ENCODE data around the gene ACTG2.

The ACTG2 gene

GRCh38 chr2:73904952-73905351 is 12.1 kb downstream of the ACTG2 start:
- Histone ChIP-seq H3K36me3 (ENCODE audit: control insufficient read depth, insufficient read depth, low read length) (no peaks in the 10 kb centered on the region), H3K4me3 (ENCODE audit: low read depth, low read length) (no peak overlapping the region), H3K27ac (ENCODE audit: low read depth, low read length) (no peak overlapping the region), H3K27me3 (ENCODE audit: control insufficient read depth, insufficient read depth, low read length) (no peaks in the 10 kb centered on the region), H3K9me3 (ENCODE audit: control insufficient read depth, insufficient read depth, low read depth, low read length) (no peaks in the 10 kb centered on the region), H3K9ac (ENCODE audit: low read length) (no peak overlapping the region), H3K4me1 (ENCODE audit: control insufficient read depth, insufficient read depth, low read length) (peaks cover 3% of the 10 kb centered on the region; the same call in 1 of the 2 replicates)

- H3K9ac ChIP-seq (ENCODE audit: low read length), result no peak overlapping the region
- H3K4me1 ChIP-seq (ENCODE audit: control insufficient read depth, insufficient read depth, low read length), result peaks cover 3% of the 10 kb centered on the region; the same call in 1 of the 2 replicates
- H3K27me3 ChIP-seq (ENCODE audit: control insufficient read depth, insufficient read depth, low read length), result no peaks in the 10 kb centered on the region
- no peak overlapping the region for H3K4me3 ChIP-seq (ENCODE audit: low read depth, low read length)
- H3K36me3 ChIP-seq (ENCODE audit: control insufficient read depth, insufficient read depth, low read length), result no peaks in the 10 kb centered on the region
- no peak overlapping the region for H3K27ac ChIP-seq (ENCODE audit: low read depth, low read length)
- H3K9me3 ChIP-seq (ENCODE audit: control insufficient read depth, insufficient read depth, low read depth, low read length), result no peaks in the 10 kb centered on the region
Observed at GRCh38 chr2:73906847-73907505, 14.2 kb downstream of the ACTG2 start.

GRCh38 chr2:73907840-73908452 is 15.1 kb downstream of the ACTG2 start:
- no peak overlapping the region for H3K27ac ChIP-seq (ENCODE audit: low read depth, low read length)
- peaks cover 3% of the 10 kb centered on the region; the same call in 1 of the 2 replicates for H3K4me1 ChIP-seq (ENCODE audit: control insufficient read depth, insufficient read depth, low read length)
- no peak overlapping the region for H3K4me3 ChIP-seq (ENCODE audit: low read depth, low read length)
- no peak overlapping the region for H3K9ac ChIP-seq (ENCODE audit: low read length)
- no peaks in the 10 kb centered on the region for H3K36me3 ChIP-seq (ENCODE audit: control insufficient read depth, insufficient read depth, low read length)
- H3K9me3 ChIP-seq (ENCODE audit: control insufficient read depth, insufficient read depth, low read depth, low read length), result no peaks in the 10 kb centered on the region
- H3K27me3 ChIP-seq (ENCODE audit: control insufficient read depth, insufficient read depth, low read length), result no peaks in the 10 kb centered on the region

- H3K27ac ChIP-seq (ENCODE audit: low read depth, low read length), result no peak overlapping the region
- peaks cover 3% of the 10 kb centered on the region; the same call in 1 of the 2 replicates for H3K4me1 ChIP-seq (ENCODE audit: control insufficient read depth, insufficient read depth, low read length)
- H3K36me3 ChIP-seq (ENCODE audit: control insufficient read depth, insufficient read depth, low read length), result no peaks in the 10 kb centered on the region
- no peaks in the 10 kb centered on the region for H3K27me3 ChIP-seq (ENCODE audit: control insufficient read depth, insufficient read depth, low read length)
- no peak overlapping the region for H3K4me3 ChIP-seq (ENCODE audit: low read depth, low read length)
- no peak overlapping the region for H3K9ac ChIP-seq (ENCODE audit: low read length)
- no peaks in the 10 kb centered on the region for H3K9me3 ChIP-seq (ENCODE audit: control insufficient read depth, insufficient read depth, low read depth, low read length)
Observed at GRCh38 chr2:73908689-73909652, 16.2 kb downstream of the ACTG2 start.

- H3K4me1 ChIP-seq (ENCODE audit: control insufficient read depth, insufficient read depth, low read length), result peaks cover 3% of the 10 kb centered on the region; the same call in 1 of the 2 replicates
- no peaks in the 10 kb centered on the region for H3K9me3 ChIP-seq (ENCODE audit: control insufficient read depth, insufficient read depth, low read depth, low read length)
- H3K4me3 ChIP-seq (ENCODE audit: low read depth, low read length), result no peak overlapping the region
- H3K9ac ChIP-seq (ENCODE audit: low read length), result no peak overlapping the region
- no peaks in the 10 kb centered on the region for H3K36me3 ChIP-seq (ENCODE audit: control insufficient read depth, insufficient read depth, low read length)
- H3K27me3 ChIP-seq (ENCODE audit: control insufficient read depth, insufficient read depth, low read length), result no peaks in the 10 kb centered on the region
- H3K27ac ChIP-seq (ENCODE audit: low read depth, low read length), result no peak overlapping the region
Observed at GRCh38 chr2:73910873-73911547, 18.2 kb downstream of the ACTG2 start.

GRCh38 chr2:73911548-73912208 is 18.9 kb downstream of the ACTG2 start:
- H3K27me3 ChIP-seq (ENCODE audit: control insufficient read depth, insufficient read depth, low read length), result no peaks in the 10 kb centered on the region
- no peak overlapping the region for H3K27ac ChIP-seq (ENCODE audit: low read depth, low read length)
- no peak overlapping the region for H3K4me3 ChIP-seq (ENCODE audit: low read depth, low read length)
- no peaks in the 10 kb centered on the region for H3K9me3 ChIP-seq (ENCODE audit: control insufficient read depth, insufficient read depth, low read depth, low read length)
- peaks cover 3% of the 10 kb centered on the region; the same call in 1 of the 2 replicates for H3K4me1 ChIP-seq (ENCODE audit: control insufficient read depth, insufficient read depth, low read length)
- no peak overlapping the region for H3K9ac ChIP-seq (ENCODE audit: low read length)
- H3K36me3 ChIP-seq (ENCODE audit: control insufficient read depth, insufficient read depth, low read length), result no peaks in the 10 kb centered on the region

GRCh38 chr2:73913414-73914054 is 20.7 kb downstream of the ACTG2 start:
- no peaks in the 10 kb centered on the region for H3K4me1 ChIP-seq (ENCODE audit: control insufficient read depth, insufficient read depth, low read length)
- no peak overlapping the region for H3K4me3 ChIP-seq (ENCODE audit: low read depth, low read length)
- H3K27ac ChIP-seq (ENCODE audit: low read depth, low read length), result no peak overlapping the region
- no peaks in the 10 kb centered on the region for H3K27me3 ChIP-seq (ENCODE audit: control insufficient read depth, insufficient read depth, low read length)
- no peaks in the 10 kb centered on the region for H3K9me3 ChIP-seq (ENCODE audit: control insufficient read depth, insufficient read depth, low read depth, low read length)
- H3K9ac ChIP-seq (ENCODE audit: low read length), result no peak overlapping the region
- no peaks in the 10 kb centered on the region for H3K36me3 ChIP-seq (ENCODE audit: control insufficient read depth, insufficient read depth, low read length)

- no peaks in the 10 kb centered on the region for H3K4me1 ChIP-seq (ENCODE audit: control insufficient read depth, insufficient read depth, low read length)
- H3K27me3 ChIP-seq (ENCODE audit: control insufficient read depth, insufficient read depth, low read length), result no peaks in the 10 kb centered on the region
- no peak overlapping the region for H3K27ac ChIP-seq (ENCODE audit: low read depth, low read length)
- H3K36me3 ChIP-seq (ENCODE audit: control insufficient read depth, insufficient read depth, low read length), result no peaks in the 10 kb centered on the region
- no peak overlapping the region for H3K4me3 ChIP-seq (ENCODE audit: low read depth, low read length)
- no peak overlapping the region for H3K9ac ChIP-seq (ENCODE audit: low read length)
- no peaks in the 10 kb centered on the region for H3K9me3 ChIP-seq (ENCODE audit: control insufficient read depth, insufficient read depth, low read depth, low read length)
Observed at GRCh38 chr2:73914667-73915066, 21.9 kb downstream of the ACTG2 start.

- H3K9me3 ChIP-seq (ENCODE audit: control insufficient read depth, insufficient read depth, low read depth, low read length), result no peaks in the 10 kb centered on the region
Observed at GRCh38 chr2:73915437-73915993, 22.7 kb downstream of the ACTG2 start.

GRCh38 chr2:73916666-73917065 is 23.9 kb downstream of the ACTG2 start:
- no peaks in the 10 kb centered on the region for H3K9me3 ChIP-seq (ENCODE audit: control insufficient read depth, insufficient read depth, low read depth, low read length)
- no peak overlapping the region for H3K4me3 ChIP-seq (ENCODE audit: low read depth, low read length)

More at GRCh38 chr2:73915437-73915993, 22.7 kb downstream of the ACTG2 start:
- H3K27ac ChIP-seq (ENCODE audit: low read depth, low read length), result no peak overlapping the region
- no peaks in the 10 kb centered on the region for H3K36me3 ChIP-seq (ENCODE audit: control insufficient read depth, insufficient read depth, low read length)
- no peaks in the 10 kb centered on the region for H3K4me1 ChIP-seq (ENCODE audit: control insufficient read depth, insufficient read depth, low read length)
- H3K4me3 ChIP-seq (ENCODE audit: low read depth, low read length), result no peak overlapping the region
- H3K9ac ChIP-seq (ENCODE audit: low read length), result no peak overlapping the region
- H3K27me3 ChIP-seq (ENCODE audit: control insufficient read depth, insufficient read depth, low read length), result no peaks in the 10 kb centered on the region

More at GRCh38 chr2:73916666-73917065, 23.9 kb downstream of the ACTG2 start:
- Histone ChIP-seq H3K27ac (ENCODE audit: low read depth, low read length) (no peak overlapping the region), H3K9ac (ENCODE audit: low read length) (no peak overlapping the region), H3K4me1 (ENCODE audit: control insufficient read depth, insufficient read depth, low read length) (peaks cover 8% of the 10 kb centered on the region), H3K27me3 (ENCODE audit: control insufficient read depth, insufficient read depth, low read length) (no peaks in the 10 kb centered on the region), H3K36me3 (ENCODE audit: control insufficient read depth, insufficient read depth, low read length) (no peaks in the 10 kb centered on the region)
